HepG2 (cell line): ENCODE results near the gene THOC5.

Experiments used
- CEBPB ChIP-seq: IDR thresholded peaks from 2 replicates; pipeline ENCODE4 v1.6.1; 2011; ENCODE audit warnings: low read depth, low read length, improper control_type of control experiment, borderline replicate concordance
- CTCF ChIP-seq: sonication (generic); formaldehyde crosslinking; IDR thresholded peaks from 2 replicates; pipeline ENCODE4 v1.5.0; 2020; ENCODE audit warnings: mild to moderate bottlenecking, missing genetic modification reagents, moderate library complexity
- MBD4 ChIP-seq: IDR thresholded peaks from 2 replicates; pipeline ENCODE4 v1.6.1; 2012; ENCODE audit warnings: low read length, inconsistent platforms, borderline replicate concordance
- NCOR1 ChIP-seq: fragments of 200-600 bp; sonication (generic); IDR thresholded peaks from 2 replicates; pipeline ENCODE4 v1.7.0; 2017; ENCODE audit warnings: antibody characterized with exemption, low read length, borderline replicate concordance
- POLR2AphosphoS5 ChIP-seq: IDR thresholded peaks from 2 replicates; pipeline ENCODE4 v1.6.1; 2012; ENCODE audit warnings: low read depth, low read length
- POLR2G ChIP-seq: fragments of 200-400 bp; formaldehyde crosslinking; IDR thresholded peaks from 2 replicates; pipeline ENCODE4 v1.6.1; 2018; ENCODE audit warnings: mild to moderate bottlenecking, low read depth, low read length, moderate library complexity
- STAT6 ChIP-seq: sonication (generic); formaldehyde crosslinking; IDR thresholded peaks from 2 replicates; pipeline ENCODE4 v1.4.0; 2020; ENCODE audit warnings: missing genetic modification reagents, mild to moderate bottlenecking, borderline replicate concordance
- ZBTB40 ChIP-seq, 2 experiments: fragments of 450-650 bp in 1 of 2; sonication (generic) in 1 of 2; formaldehyde crosslinking in 1 of 2; IDR thresholded peaks; 2 replicates each; pipeline versions ENCODE4 v1.6.1 to v1.8.0; 2016 to 2022; ENCODE audit warnings: antibody characterized with exemption in 1 of 2, mild to moderate bottlenecking in 1 of 2, missing genetic modification reagents in 1 of 2
- ZNF180 ChIP-seq: sonication (generic); formaldehyde crosslinking; IDR thresholded peaks from 2 replicates; pipeline ENCODE4 v1.4.0; 2020; ENCODE audit warnings: low read depth, missing genetic modification reagents, borderline replicate concordance
- ZNF616 ChIP-seq: sonication (generic); formaldehyde crosslinking; IDR thresholded peaks from 2 replicates; pipeline ENCODE4 v1.5.0; 2020; ENCODE audit warnings: low read depth, mild to moderate bottlenecking, missing genetic modification reagents
- TF ChIP-seq, protein P1 (sequence below): IDR thresholded peaks from 2 replicates; pipeline ENCODE4 v1.6.1; 2016

- TF ChIP-seq ZNF616 (CRISPR knock-in tag) = no peak
- TF ChIP-seq MBD4 = no peak
- TF ChIP-seq CEBPB = no peak
- no peak for TF ChIP-seq POLR2G
- TF ChIP-seq POLR2AphosphoS5 = no peak
- no peak for TF ChIP-seq CTCF
- TF ChIP-seq NCOR1 = no peak
- TF ChIP-seq STAT6 (CRISPR knock-in tag) = no peak
- TF ChIP-seq, protein P1, sequence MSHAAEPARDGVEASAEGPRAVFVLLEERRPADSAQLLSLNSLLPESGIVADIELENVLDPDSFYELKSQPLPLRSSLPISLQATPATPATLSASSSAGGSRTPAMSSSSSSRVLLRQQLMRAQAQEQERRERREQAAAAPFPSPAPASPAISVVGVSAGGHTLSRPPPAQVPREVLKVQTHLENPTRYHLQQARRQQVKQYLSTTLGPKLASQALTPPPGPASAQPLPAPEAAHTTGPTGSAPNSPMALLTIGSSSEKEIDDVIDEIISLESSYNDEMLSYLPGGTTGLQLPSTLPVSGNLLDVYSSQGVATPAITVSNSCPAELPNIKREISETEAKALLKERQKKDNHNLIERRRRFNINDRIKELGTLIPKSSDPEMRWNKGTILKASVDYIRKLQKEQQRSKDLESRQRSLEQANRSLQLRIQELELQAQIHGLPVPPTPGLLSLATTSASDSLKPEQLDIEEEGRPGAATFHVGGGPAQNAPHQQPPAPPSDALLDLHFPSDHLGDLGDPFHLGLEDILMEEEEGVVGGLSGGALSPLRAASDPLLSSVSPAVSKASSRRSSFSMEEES (CRISPR knock-in tag) = no peak
- TF ChIP-seq ZBTB40 (IDR thresholded peaks at IDR 0.05) = no peak
- no peak for TF ChIP-seq ZBTB40 (CRISPR knock-in tag; IDR thresholded peaks at IDR 0.05)
- TF ChIP-seq ZNF180 = no peak
Observed at GRCh38 chr22:29584975-29585374, 31.4 kb upstream of the THOC5 start.
